Measurements from ENCODE around the gene SPAG4.

The SPAG4 gene

GRCh38 chr20:35615667-35616464 is at the start of gene SPAG4:
Gene SPAG4, plus strand, starts transcription at chr20:35615829. Its CDS starts 175 bp downstream, at chr20:35616004.
- peak; percentile 100 for DNase-seq (ENCODE audit: low read depth in 2 of 2)

GRCh38 chr20:35568645-35569044 is 47.0 kb upstream of the SPAG4 start:
- DNase-seq (ENCODE audit: low read depth in 2 of 2), result no peak

GRCh38 chr20:35571555-35571954 is 44.1 kb upstream of the SPAG4 start:
- DNase-seq (ENCODE audit: low read depth in 2 of 2), result no peak

- DNase-seq (ENCODE audit: low read depth in 2 of 2), result no peak
These were observed 42.8 kb upstream of the SPAG4 start for GRCh38 chr20:35572838-35573237.

- no peak for DNase-seq (ENCODE audit: low read depth in 2 of 2)
These were observed 39.7 kb upstream of the SPAG4 start for GRCh38 chr20:35575958-35576357.

GRCh38 chr20:35576816-35577215 is 38.8 kb upstream of the SPAG4 start:
- DNase-seq (ENCODE audit: low read depth in 2 of 2), result no peak

GRCh38 chr20:35578469-35578868 is 37.2 kb upstream of the SPAG4 start:
- no peak for DNase-seq (ENCODE audit: low read depth in 2 of 2)

- no peak for DNase-seq (ENCODE audit: low read depth in 2 of 2)
These were observed 36.4 kb upstream of the SPAG4 start for GRCh38 chr20:35579196-35579595.

- no peak for DNase-seq (ENCODE audit: low read depth in 2 of 2)
These were observed 33.5 kb upstream of the SPAG4 start for GRCh38 chr20:35582131-35582530.

- DNase-seq (ENCODE audit: low read depth in 2 of 2), result no peak
These were observed 32.8 kb upstream of the SPAG4 start for GRCh38 chr20:35582741-35583404.

GRCh38 chr20:35583636-35584560 is 31.7 kb upstream of the SPAG4 start:
- DNase-seq (ENCODE audit: low read depth in 2 of 2), result no peak

GRCh38 chr20:35586751-35587425 is 28.7 kb upstream of the SPAG4 start:
- no peak for DNase-seq (ENCODE audit: low read depth in 2 of 2)

- no peak for DNase-seq (ENCODE audit: low read depth in 2 of 2)
These were observed 28.2 kb upstream of the SPAG4 start for GRCh38 chr20:35587436-35587835.

- no peak for DNase-seq (ENCODE audit: low read depth in 2 of 2)
These were observed 27.2 kb upstream of the SPAG4 start for GRCh38 chr20:35588397-35588796.

GRCh38 chr20:35592339-35592974 is 23.2 kb upstream of the SPAG4 start:
- DNase-seq (ENCODE audit: low read depth in 2 of 2), result no peak

GRCh38 chr20:35595456-35595855 is 20.2 kb upstream of the SPAG4 start:
- DNase-seq (ENCODE audit: low read depth in 2 of 2), result no peak

GRCh38 chr20:35595901-35596300 is 19.7 kb upstream of the SPAG4 start:
- no peak for DNase-seq (ENCODE audit: low read depth in 2 of 2)

- DNase-seq (ENCODE audit: low read depth in 2 of 2), result no peak
These were observed 18.4 kb upstream of the SPAG4 start for GRCh38 chr20:35597186-35597585.

- DNase-seq (ENCODE audit: low read depth in 2 of 2), result no peak
These were observed 17.2 kb upstream of the SPAG4 start for GRCh38 chr20:35598476-35598875.

- DNase-seq (ENCODE audit: low read depth in 2 of 2), result no peak
These were observed 16.5 kb upstream of the SPAG4 start for GRCh38 chr20:35598899-35599775.
